Caki2 (cell line): ENCODE results near the gene FILIP1L. TPM values are rescaled to one million over a fixed set of nuclear protein-coding genes. Genes with fewer than 3 reads are reported as not detected.
"Not testable (repeated sequence)": the region's sequence is repeated elsewhere in the genome, so short reads cannot be mapped to it uniquely, and the experiment has no call there.

ENCODE experiments used
- DNase-seq: peaks from one replicate; pipeline ENCODE4 v3.0.0-alpha.2; 2015; ENCODE audit warnings: low read depth
- in situ Hi-C: cut with HindIII; loops from 2 replicates; pipeline ENCODE4 v1.10.0; 2016; ENCODE audit warnings: low sequenced_read_pairs, low pct_unique_long_range_greater_than_20kb, mixed read lengths
- total RNA-seq: library from RNA; depleted of rRNA; stranded (reverse); fragments of >200 nt; shearing (Covaris generic); gene quantifications from 2 replicates; pipeline ENCODE4 v1.2.3, GENCODE V29; 2014; ENCODE audit warnings: low replicate concordance

Gene FILIP1L
- total RNA-seq, 1 experiment from 2014 or later: not detected

DNA sequence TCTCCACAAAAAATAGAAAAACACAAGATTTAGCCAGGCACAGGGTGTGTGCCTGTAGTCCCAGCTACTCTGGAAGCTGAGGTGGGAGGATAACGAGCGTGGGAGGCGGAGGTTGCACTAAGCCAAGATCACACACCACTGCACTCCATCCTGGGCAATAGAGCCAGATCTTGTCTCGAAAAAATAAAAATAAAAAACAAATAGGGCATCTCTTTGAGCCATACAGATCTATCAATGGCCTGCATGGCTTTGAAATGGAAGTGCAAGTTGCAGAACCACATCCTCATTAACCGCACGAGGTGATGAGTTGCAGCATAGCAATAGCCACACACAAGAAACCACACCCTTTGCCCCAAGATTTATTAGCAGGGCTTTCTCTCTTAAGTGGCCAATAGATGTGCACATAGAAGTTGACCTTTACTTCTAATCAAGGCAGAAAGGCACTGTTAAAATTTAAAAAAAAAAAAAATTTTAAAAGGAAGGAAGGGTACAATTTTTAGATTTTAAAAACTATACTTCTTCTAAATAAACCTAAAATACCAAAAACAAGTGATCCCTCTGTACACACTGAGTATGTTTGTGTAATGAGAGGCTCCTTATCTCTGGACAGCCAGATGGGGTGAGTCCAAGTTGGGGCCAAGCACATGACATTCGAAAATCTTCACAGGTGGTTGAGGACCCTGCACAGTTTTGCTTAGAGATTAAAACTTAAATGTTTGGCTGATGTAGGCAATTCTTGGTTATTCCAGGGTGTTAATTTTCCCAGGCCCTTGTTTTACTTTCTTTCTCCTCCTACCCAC is 53.4 kb downstream of the FILIP1L start:
- in situ Hi-C loops: no loop called here
- DNase-seq: no peak

DNA sequence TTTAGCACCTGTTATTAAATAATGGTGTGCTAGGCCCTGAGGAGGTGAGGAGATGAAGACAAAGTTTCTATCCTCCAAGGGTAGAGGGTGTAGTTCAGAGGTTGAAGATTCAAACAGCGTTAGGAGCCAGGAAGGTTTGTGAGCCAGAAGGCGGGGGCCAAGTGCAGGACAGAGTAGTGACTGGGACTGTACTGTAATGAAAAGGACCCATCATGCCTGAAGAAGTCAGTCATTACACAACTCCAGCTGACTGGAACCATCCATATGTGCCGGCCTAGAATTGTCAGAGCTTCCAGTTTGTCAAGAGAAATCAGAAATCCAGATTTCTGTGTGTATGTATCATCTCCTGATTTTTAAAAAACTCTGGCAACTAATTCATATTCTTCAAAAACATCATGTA is 54.8 kb downstream of the FILIP1L start:
- no peak for DNase-seq
- in situ Hi-C loops: no loop called here

DNA sequence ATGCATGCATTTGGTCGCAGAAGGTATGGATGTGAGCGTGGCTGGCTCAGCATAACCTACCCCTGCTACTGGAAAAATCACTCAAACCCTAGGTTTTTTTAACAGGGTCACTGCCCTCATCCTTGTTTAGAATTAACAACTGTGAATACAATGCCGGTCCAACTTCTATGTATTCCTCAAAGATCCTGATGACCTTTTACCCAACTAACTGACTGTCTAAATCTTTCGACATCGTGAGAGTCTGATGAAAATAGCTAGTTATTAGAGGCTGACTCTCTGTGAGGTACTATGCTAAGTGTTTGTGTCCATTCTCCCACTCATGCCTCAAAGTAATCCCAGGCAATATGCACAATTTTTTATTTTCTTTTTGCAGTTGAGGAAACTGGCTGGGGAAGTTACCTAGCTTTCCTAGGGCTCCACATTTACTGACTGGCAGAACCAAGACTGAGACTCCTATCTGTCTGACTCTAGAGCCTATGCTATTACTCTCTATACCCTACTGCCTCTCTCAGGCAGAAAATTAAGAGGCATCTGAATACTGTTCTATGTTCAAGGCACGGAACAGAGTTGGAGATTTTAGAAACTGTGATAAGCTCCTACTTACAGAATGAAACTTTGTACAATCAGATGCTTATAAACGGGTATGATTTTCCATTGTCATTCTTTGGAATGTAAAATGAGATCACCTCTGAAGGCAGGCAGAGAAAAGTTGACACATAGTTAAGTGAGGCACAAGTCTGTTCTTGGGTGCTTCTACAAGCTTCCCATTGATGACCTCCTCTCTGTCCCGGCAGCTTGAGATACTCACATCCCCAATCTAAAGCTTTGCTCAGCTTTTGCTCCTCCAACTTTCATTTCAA is 56.4 kb downstream of the FILIP1L start:
- in situ Hi-C loops: no loop called here

DNA sequence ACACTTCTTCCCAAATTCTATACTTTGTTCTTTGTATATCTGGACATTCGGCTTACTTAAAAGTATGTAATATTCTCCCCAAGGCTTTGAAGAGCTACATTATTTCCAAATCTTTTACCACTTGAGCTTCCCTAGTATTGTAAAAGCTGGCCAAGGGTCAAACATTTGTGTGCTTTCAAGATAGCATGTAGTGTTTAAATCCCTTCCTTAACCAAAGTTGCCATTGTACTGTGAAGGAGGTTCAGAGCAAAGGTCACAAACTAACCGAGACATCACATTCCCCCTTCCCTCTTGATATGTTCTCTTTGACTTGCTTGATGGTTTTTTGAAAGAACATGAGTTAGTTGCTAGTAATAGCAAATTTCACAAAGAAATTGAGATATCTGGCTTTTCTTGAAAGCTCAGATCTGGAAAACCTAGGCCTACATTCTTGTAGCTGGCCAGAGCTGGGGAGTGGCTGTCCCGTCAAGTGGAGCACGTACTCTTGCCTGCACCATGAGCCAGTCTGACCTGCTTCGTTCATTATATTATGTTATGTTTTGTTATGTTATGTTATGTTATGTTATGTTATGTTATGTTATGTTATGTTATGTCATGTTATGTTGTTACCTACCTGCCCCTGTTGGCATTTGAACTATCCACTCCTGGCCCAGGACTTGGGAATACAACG is 60.2 kb downstream of the FILIP1L start:
- in situ Hi-C loops: no loop called here
- no peak for DNase-seq

More for the DNA sequence above, 56.4 kb downstream of the FILIP1L start:
- no peak for DNase-seq

DNA sequence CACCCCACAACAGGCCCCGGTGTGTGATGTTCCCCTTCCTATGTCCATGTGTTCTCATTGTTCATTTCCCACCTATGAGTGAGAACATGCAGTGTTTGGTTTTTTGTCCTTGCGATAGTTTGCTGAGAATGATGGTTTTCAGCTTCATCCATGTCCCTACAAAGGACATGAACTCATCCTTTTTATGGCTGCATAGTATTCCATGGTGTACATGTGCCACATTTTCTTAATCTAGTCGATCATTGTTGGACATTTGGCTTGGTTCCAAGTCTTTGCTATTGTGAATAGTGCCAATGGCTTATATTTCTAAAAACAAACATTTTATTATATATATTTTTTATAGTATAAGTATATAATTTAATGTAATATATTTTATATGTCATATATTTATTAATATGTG is 62.8 kb downstream of the FILIP1L start:
- in situ Hi-C loops, DNase-seq: not testable (repeated sequence)

DNA sequence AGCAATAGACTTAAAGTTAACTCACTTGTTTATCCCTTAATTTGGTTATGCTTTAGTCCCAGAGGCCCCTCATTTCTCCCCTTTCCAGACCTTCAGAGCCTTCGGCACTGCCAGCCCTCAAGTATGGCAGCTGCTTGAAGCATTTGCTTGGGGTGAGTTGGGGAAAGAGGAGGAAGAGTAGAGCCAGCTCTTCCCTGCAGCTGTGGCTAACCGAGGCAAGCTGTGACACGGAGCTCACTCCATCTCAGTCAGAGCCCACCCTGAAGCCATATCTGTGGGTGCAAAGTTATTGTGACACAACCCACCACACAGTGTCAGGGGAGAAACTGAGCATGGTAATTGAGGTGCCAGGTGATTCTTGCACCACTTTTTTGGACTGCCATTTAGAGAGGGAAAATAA is 66.1 kb downstream of the FILIP1L start:
- in situ Hi-C loops: no loop called here
- DNase-seq: no peak

DNA sequence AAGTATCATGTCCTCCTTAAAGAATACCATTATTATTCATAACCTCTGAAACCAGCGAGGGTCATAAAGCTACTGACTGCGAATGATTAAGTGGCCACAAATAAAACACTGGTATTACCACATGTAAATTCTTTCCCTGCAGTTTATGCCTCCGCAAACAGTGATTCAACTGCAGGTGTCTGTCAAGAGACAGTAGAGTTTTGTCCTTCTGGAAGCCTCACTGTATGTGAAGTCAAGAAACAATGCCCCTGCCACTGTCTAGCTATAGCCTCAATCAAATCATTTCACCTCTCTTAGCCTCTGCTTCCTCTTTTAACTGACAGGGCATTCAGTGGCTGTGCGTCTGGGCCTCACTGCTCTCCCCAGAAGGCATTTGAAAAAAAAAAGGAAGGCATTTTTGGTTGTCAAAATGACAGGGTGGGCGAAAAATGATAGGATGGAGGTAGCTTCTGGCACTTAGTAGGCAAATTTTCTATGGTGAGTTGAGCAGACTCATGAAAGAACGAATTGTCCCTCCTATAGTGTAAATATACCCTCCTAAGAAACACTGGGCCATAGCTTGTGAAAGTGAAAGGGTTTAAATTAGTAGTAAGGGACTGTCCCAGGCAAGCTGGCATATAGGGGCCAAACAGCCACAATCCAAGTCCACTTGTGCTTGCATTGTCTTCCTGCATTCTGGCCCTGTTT is 66.7 kb downstream of the FILIP1L start:
- in situ Hi-C loops: no loop called here
- DNase-seq: peak; percentile 37

DNA sequence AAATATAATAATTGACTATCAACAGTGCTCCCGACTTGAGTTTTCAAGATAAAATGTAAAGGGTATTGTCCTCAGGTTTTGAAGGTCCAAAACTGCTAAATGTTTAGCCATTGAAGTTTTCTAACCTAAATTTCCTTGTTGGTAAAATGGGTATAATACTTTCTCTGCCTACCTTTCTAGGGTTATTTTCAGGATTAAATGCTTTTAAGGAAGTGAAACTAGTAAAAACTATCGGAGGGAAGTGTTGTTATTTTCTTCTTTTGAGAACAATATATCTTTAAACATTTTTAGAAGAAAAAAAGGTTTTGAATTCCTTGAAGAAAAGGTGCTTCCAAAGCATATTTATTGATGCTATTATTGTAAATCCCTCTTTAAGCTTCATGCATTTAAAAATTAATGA is 67.3 kb downstream of the FILIP1L start:
- DNase-seq: no peak
- in situ Hi-C loops: no loop called here

DNA sequence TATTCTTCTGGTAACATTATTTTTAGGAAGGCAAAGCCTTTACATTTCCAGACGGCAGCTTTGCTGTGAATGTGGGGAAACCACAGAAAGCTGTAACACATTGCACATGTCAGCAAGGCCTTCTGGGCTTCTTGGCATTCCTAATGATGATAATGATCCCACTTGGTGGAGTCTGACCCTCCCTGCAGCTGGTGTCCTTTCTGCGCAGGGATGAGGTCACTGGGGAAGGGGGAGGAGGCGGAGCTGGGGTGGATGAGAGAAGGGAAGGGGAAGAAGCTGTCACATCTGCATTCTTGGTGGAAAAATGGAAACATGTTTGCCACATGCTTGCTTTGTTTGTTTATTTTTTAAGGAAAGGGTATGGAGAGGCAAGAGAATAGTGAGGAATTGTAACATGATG is 68.6 kb downstream of the FILIP1L start:
- in situ Hi-C loops: no loop called here
- DNase-seq: no peak

DNA sequence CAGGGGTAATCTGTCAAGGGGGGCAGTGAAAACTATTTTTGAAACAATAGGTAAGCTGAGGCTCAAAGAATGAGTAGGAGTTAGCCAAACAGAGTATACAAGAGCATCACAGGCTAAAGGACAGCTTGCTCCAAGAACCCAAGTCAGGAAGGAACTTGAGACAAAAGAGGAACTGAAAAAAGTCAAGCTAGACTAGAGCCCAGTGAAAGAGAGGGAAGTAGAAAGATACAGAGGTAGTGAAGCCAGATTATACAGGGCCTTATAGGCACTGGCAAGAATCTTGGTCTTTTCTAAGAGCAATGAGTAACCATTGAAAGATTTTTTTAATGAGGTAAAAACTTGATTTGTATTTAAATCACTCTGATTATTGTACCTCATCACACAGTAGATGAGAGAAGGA is 69.9 kb downstream of the FILIP1L start:
- in situ Hi-C loops: no loop called here
- DNase-seq: no peak

DNA sequence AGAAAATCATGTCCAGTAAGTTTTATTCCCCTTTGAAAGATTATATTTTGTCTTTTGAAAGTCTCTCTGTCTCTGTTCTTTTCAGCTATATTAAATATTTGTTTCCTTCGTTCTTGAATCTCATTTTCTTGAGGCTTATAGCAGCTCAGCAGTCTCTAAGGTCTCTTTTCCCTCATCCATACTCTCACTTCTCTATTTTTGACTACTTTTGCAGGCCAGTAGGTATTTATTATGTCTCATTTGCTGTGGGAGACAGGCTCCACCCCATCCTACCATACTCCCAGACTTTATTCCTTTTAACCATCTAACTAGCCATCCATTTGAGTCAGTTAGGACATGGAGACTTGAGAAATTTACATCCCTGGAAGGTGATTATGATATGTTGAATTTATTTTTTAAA is 71.0 kb downstream of the FILIP1L start:
- in situ Hi-C loops: no loop called here

DNA sequence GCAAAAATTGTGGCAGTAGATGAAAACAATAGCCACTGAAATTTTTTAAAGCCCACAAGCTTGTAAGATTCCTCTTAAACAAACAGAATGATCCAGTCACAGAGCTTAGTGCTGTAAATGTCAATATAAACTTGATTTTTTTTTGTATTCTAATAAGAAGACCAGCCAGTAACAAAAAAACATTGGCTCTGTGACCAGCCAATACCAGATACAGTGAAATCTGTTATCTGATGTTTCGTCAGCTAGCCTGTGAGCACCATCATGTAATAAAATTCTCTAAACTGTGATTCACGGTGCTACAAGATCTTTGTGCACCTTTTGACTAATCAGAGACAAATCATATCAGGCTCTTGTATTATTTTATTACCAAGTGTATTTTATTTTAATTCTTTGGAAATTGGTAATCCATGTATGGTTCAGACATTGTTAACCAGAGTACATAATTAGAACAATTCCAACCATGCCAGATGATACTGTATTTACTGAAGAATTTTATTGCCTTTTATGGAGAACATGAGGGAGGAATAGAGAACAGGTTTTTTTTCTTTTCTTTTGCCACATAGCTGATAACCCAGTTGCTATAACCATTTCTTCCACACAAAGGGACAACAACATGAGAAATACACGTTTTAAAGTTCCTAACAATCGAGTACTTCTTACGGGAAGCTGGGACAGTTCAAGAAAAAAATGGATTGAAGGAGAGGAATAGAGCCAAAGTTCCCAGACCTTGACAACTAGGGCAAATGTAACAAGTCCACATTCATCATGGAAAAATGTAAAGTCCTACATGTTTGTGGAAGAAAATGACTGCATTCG is 71.9 kb downstream of the FILIP1L start:
- no peak for DNase-seq
- in situ Hi-C loops: no loop called here

More for the DNA sequence above, 71.0 kb downstream of the FILIP1L start:
- no peak for DNase-seq

DNA sequence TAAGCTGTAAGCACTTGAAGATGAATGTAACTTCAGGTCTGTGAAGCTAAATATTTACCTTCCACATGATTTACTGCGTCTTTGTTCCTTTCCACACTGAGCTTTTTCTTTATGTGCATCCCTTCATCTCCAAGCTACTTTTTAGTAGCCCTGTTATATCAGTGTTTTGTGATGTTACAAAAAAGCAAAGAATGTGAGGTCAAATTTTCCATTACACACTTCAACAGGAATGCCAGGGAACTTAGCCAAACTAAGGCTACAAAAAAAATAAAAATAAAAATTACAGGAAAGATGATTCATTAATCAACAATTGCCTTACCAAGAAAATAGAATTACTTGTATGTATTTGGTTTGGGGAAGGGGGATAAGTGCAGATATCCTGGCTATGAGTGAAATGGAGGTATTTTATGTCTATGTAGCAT is 73.0 kb downstream of the FILIP1L start:
- in situ Hi-C loops: no loop called here
- peak; percentile 72 for DNase-seq

DNA sequence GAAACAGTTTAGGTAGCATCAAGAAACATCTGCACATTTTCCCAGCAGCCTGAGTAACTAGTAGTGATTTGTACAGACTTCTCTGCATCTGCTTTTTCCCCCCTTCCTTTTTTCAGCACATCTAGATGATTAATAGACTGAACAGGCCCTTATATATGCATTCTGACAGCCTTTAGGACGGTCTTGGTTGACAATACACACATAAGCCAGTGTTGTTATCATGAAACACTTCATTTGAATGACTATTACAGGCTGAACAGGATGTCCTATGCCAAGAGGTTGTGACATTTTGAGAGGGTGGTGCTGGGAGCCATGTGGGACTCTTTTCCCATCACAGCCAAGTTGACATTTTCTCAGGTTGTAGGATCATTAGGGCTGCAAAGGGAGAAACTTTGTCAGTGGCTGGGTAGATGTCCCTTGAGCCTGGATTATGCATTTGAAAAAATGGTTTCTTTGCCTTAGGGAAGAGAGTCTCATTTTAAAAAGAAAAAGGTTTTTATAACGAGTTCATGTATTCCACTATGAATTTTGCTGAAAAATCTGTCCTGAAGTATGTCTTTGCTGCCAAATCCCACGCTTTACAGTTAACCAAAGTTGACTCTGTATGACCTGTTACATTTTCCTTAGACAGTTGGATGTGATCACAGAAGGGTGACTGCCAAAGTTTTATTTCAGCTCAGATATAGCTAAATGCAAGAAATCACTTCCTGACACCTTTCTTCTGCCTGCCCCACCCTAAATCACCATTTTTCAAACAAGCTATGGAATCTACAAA is 73.7 kb downstream of the FILIP1L start:
- in situ Hi-C loops: no loop called here

DNA sequence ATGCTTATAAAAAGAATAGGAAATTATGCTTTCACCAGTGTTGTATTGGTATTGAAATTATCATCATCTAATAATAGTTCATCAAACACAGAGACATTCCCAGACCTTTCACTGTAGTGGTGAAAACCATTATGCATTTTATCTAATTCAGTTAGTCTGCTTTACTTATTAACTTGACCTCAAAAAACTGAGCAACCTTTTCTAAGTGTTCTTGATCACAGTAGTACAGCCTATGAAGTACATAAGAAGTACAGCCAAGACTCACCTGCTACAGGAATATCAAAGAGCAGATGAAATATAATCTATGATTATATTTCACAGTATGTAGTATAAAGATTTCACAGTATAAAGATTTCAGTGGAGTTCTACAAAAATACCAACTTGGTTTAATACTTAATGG is 75.2 kb downstream of the FILIP1L start:
- in situ Hi-C loops: no loop called here
- DNase-seq: no peak

More for the DNA sequence above, 73.7 kb downstream of the FILIP1L start:
- DNase-seq: no peak

DNA sequence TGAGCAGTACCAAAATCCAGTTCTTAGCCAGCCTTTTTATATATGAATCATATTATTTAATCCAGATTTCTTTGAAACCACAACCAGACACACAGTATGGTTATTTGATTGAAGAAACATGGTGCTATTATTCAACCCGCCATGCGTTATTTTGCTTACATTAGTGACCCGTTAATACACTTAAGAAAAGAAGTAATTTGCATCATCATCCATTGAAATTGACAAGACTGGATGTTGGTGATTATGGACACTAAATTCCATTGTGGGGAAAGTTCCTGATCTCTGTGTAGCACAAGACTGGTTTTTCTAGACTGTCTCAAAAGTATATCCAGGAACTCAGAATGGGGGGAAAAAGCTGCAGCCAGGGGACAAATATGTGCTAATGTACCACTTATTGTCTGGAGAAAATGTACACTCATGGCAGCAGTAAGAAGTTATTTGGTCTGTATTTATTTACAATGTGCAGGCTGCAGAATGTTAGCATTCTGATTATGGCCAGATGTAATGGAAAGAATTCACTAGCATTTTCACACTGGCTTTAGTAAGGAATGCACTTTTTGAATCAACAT is 80.3 kb downstream of the FILIP1L start:
- no peak for DNase-seq
- in situ Hi-C loops: no loop called here

DNA sequence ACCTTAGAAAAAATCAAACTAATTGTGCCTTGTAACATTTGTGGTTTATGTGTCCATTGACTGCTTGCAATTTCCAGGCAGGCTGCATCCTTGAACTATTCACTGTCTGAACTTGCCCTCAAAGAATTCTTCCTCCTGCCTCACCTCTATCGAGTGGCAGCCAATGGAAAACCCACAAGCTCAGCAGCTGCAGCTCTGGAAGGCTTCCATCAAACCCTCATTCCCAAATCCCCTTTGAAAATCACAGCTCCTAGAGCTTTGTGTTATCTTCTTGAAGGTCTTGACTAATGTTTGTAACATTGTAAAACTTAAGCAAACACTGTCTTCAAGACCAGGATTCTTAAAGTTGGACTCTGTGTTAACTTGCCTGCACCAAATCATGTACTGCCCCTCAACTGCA is 81.1 kb downstream of the FILIP1L start:
- no peak for DNase-seq
- in situ Hi-C loops: no loop called here
